Common myeloid progenitor, CD34-positive (primary cell): Measurements from ENCODE around the gene ASXL1.

ENCODE experiments used
- CTCF ChIA-PET: fragments of 350-600 bp; sonication (Branson Sonifier 250); formaldehyde crosslinking; loops from one replicate; lab custom pipeline; 2021; ENCODE audit warnings: antibody characterized with exemption; lab: Charles Lee
- POLR2A ChIA-PET: fragments of 350-600 bp; sonication (Branson Sonifier 250); formaldehyde crosslinking; loops from one replicate; lab custom pipeline; 2021; ENCODE audit warnings: antibody characterized with exemption; lab: Charles Lee
- DNase-seq, 3 donors: peaks; one replicate each; pipeline versions ENCODE4 v3.0.0 to v3.0.0-alpha.2; 2013
- H3K27ac ChIP-seq, 2 experiments: 1 replicate in 1 of 2; 2 replicates in 1 of 2; pipeline ENCODE4 v1.7.0; 2013; ENCODE audit warnings: inconsistent platforms in 2 of 2, low read length in 2 of 2, mild to moderate bottlenecking in 2 of 2, low read depth in 1 of 2, moderate library complexity in 1 of 2; ENCODE audit not compliant: severe bottlenecking in 2 of 2, insufficient read depth in 1 of 2, poor library complexity in 1 of 2
- H3K27me3 ChIP-seq, 5 experiments: replicated peaks in 2 of 5; 1 replicate in 3 of 5; 2 replicates in 2 of 5; pipeline versions ENCODE4 v1.6.1 to v1.7.0; 2013; ENCODE audit warnings: low read length in 4 of 5, mild to moderate bottlenecking in 2 of 5, moderate library complexity in 2 of 5, inconsistent platforms in 1 of 5; ENCODE audit not compliant: insufficient read depth in 5 of 5, control insufficient read depth in 4 of 5
- H3K36me3 ChIP-seq, 4 experiments: 1 replicate in 2 of 4; 2 replicates in 2 of 4; pipeline versions ENCODE4 v1.6.1 to v1.7.0; 2013; ENCODE audit warnings: low read length in 3 of 4, control low read depth in 1 of 4, mild to moderate bottlenecking in 1 of 4; ENCODE audit not compliant: control insufficient read depth in 4 of 4, insufficient read depth in 4 of 4
- H3K4me1 ChIP-seq, 4 experiments: 1 replicate in 3 of 4; 2 replicates in 1 of 4; pipeline versions ENCODE4 v1.6.1 to v1.7.1; 2013; ENCODE audit warnings: low read length in 3 of 4, mild to moderate bottlenecking in 3 of 4, control low read depth in 1 of 4, inconsistent platforms in 1 of 4, moderate library complexity in 1 of 4; ENCODE audit not compliant: control insufficient read depth in 4 of 4, insufficient read depth in 4 of 4; ENCODE audit errors: control extremely low read depth in 1 of 4
- H3K4me3 ChIP-seq, 7 experiments: 1 replicate in 4 of 7; 2 replicates in 3 of 7; pipeline versions ENCODE4 v1.5.1 to v1.7.0; 2013; ENCODE audit warnings: mild to moderate bottlenecking in 7 of 7, low read length in 6 of 7, moderate library complexity in 6 of 7, inconsistent platforms in 2 of 7, low read depth in 2 of 7, control low read depth in 1 of 7; ENCODE audit not compliant: insufficient read depth in 4 of 7, control insufficient read depth in 1 of 7; ENCODE audit errors: extremely low read depth in 1 of 7
- H3K9me3 ChIP-seq, 5 experiments: 1 replicate in 4 of 5; 2 replicates in 1 of 5; pipeline versions ENCODE4 v1.6.1 to v1.7.1; 2013; ENCODE audit warnings: low read length in 4 of 5, mild to moderate bottlenecking in 2 of 5, inconsistent platforms in 1 of 5, low read depth in 1 of 5, moderate library complexity in 1 of 5; ENCODE audit not compliant: control insufficient read depth in 4 of 5, insufficient read depth in 2 of 5; ENCODE audit errors: control extremely low read depth in 1 of 5
- WGBS: methylation state at CpG from one replicate; pipeline ENCODE4 v1.1.5; 2013; ENCODE audit not compliant: insufficient coverage; 5-methylcytosine and 5-hydroxymethylcytosine counted together

The ASXL1 gene

DNA sequence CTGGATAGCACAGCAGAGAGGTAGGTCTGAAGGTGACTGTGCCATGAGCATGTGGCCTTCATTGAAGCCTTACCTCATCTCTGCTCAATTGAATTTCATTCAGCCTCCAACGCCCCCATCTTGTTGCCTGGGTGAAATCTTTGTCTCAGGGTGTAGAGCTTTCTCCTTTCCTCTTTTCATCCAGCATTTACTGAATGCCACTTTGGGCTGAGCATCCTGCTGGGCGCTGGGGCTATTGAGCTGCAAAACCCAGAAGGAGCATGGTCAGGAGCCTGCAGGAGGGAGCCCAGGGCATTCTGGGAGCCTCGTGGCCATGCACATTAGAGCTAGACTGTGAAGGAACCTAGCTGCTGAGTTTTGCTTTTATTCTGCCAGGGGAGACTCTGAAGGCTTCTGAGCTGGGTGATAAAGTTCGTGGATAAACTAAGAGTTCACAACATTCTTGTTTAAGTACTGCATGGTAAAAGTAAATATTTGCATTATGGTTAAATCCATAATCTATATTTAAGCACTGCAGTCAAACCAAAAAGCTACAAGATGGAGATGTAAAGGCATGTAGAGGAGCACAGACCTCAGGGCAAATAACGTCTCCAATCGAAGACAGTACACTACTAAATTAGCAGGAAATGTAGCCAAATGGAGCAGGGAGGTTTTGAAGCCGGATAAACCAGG lies 13.2 kb upstream of the ASXL1 start:
- Histone ChIP-seq H3K27me3 (no peaks in the 10 kb centered on the region), H3K4me1 (no peaks in the 10 kb centered on the region), H3K27ac (no peak overlapping the region), H3K4me3 (no peak overlapping the region), H3K9me3 (no peaks in the 10 kb centered on the region), H3K36me3 (no peaks in the 10 kb centered on the region)
- ChIA-PET CTCF (interaction anchor here (0.6 to 1.8 kb wide), 6 partner anchors 8 to 15 kb away, joined by 3 to 8 read pairs (median 3); partner anchors contain the start of gene ASXL1), POLR2A (no interaction called here)
- 90% methylated on average over 5 of the region's 7 CpGs for WGBS
- no peak for DNase-seq

DNA sequence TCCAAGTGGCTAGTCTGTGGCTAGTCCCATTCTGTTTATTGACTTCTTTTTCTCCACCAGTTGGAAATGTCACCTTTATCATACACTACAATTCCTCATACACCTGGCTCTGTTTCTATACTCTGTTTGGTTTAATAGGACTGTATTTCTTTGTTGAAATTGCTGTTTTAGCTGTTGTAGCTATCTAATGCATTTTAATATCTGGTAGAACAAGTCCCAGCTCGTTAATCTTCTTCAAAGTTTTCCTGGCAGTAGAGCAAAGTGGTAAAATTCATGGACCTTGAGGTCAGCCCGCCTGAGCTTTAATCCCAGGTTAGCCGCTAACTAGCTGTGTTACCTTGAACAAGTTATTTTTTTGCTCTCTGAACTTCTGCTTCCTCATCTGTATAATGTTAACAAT lies 9.9 kb upstream of the ASXL1 start:
- no peak for DNase-seq
- Histone ChIP-seq H3K9me3 (no peaks in the 10 kb centered on the region), H3K36me3 (no peaks in the 10 kb centered on the region), H3K27ac (no peak overlapping the region), H3K27me3 (no peaks in the 10 kb centered on the region), H3K4me3 (no peak overlapping the region), H3K4me1 (no peaks in the 10 kb centered on the region)
- ChIA-PET CTCF (interaction anchor here (1.0 to 1.3 kb wide), 2 partner anchors 9 to 68 kb away, joined by 3 read pairs; no protein-coding TSS in a partner anchor), POLR2A (no interaction called here)
- WGBS = 90% methylated on average over 2 of the region's 3 CpGs

DNA sequence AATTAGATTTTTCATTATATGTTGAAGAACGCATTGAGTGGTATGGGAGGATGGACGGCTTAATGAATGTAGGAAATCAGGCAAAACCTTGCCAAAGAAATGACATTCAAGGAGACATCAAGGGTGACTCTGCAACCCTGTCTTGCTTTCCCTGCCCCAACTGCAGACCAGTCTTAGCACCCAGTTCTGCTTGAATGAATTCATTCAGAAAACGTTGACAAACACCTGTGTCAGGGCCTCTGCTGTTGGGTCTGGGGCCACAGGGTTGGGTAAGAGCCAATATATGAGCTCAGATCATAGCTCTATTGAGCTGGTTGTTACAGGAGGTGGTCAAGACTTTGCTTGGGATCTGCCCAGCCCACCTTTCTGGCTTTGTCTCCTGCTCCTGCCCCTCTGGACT lies 7.7 kb upstream of the ASXL1 start:
- Histone ChIP-seq H3K27ac (no peak overlapping the region), H3K4me1 (no peaks in the 10 kb centered on the region), H3K27me3 (no peaks in the 10 kb centered on the region), H3K4me3 (no peak overlapping the region), H3K36me3 (no peaks in the 10 kb centered on the region), H3K9me3 (no peaks in the 10 kb centered on the region)
- POLR2A ChIA-PET = no interaction called here
- no peak for DNase-seq
- WGBS = 100% methylated on average over 2 of the region's 3 CpGs
- CTCF ChIA-PET = interaction anchor here (1.2 to 1.4 kb wide), 2 partner anchors 11 to 308 kb away, joined by 4 read pairs; no protein-coding TSS in a partner anchor

DNA sequence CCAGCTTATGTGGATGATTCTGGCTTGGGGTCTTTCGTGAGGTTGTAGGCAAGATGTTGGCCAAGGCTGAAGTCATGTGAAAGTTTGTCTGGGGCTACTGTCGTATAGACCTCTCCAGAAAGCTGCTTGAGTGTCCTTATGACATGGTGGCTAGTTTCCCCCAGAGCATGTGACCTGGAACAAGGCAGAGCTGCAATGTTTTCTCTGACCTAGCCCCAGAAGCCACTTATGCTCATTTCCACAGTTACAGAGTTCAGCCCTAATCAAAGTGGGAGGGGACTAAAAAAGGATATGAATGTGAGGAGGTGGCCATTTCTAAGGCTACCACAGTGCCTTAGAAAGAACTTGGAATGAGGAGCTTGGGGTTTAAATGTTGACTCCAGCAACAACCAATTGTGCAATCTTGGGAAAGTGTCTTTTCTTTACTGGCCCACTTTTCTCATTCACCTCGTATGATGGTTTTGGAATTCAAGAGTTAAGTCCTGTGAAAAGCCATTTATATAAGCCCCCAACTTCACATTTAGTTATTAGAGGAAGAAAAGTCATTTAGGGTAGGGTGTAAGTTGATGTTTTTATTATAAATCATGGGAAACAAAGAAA lies 5.9 kb upstream of the ASXL1 start:
- Histone ChIP-seq H3K4me1 (peaks cover 8 to 13% (median 10%) of the 10 kb centered on the region in 4 experiments), H3K27ac (no peak overlapping the region), H3K4me3 (no peak overlapping the region), H3K9me3 (no peaks in the 10 kb centered on the region), H3K36me3 (no peaks in the 10 kb centered on the region), H3K27me3 (no peaks in the 10 kb centered on the region)
- POLR2A ChIA-PET = no interaction called here
- DNase-seq = no peak
- CTCF ChIA-PET = interaction anchor here (1.3 to 1.7 kb wide), 4 partner anchors 7 to 87 kb away, joined by 3 to 4 read pairs (median 3); no protein-coding TSS in a partner anchor
- WGBS = 100% methylated on average over 2 of the region's 3 CpGs

DNA sequence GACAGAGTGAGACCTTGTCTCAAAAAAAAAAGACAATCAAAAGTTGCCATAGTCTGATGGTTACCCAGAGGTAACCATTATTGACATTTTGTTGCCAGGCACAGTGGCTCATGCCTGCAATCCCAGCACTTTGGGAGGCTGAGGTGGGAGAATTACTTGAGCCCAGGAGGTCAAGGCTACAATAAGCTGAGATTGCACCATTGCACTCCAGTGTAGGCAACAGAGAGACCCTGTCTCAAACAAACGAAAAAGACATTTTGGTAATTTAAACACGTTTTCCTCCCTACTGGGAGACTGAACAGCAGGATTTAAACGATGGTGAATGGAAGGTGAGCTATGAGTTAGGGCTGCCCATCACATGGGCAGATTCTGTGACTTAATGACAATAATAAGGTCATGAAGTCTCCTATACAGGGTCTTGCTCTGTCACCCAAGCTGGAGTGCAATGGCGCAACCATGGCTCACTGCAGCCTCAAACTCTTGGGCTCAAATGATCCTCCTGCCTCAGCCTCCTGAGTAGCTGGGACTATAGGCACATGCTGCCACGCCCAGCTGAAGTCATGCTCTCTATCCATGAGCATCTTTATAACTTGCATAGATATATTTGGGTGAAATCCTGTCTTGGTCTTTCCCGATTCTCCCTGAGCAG lies 4.2 kb upstream of the ASXL1 start:
- H3K27ac ChIP-seq = no peak overlapping the region
- H3K4me1 ChIP-seq = peaks cover 12 to 17% (median 14%) of the 10 kb centered on the region in 4 experiments
- no peaks in the 10 kb centered on the region for H3K9me3 ChIP-seq
- WGBS = 92% methylated on average over 4 of the region's 6 CpGs
- POLR2A ChIA-PET = no interaction called here
- CTCF ChIA-PET = interaction anchor here (1.0 to 1.5 kb wide), 4 partner anchors 9 to 85 kb away, joined by 3 read pairs; no protein-coding TSS in a partner anchor
- no peak overlapping the region for H3K4me3 ChIP-seq
- no peaks in the 10 kb centered on the region for H3K27me3 ChIP-seq
- DNase-seq = no peak
- no peaks in the 10 kb centered on the region for H3K36me3 ChIP-seq

DNA sequence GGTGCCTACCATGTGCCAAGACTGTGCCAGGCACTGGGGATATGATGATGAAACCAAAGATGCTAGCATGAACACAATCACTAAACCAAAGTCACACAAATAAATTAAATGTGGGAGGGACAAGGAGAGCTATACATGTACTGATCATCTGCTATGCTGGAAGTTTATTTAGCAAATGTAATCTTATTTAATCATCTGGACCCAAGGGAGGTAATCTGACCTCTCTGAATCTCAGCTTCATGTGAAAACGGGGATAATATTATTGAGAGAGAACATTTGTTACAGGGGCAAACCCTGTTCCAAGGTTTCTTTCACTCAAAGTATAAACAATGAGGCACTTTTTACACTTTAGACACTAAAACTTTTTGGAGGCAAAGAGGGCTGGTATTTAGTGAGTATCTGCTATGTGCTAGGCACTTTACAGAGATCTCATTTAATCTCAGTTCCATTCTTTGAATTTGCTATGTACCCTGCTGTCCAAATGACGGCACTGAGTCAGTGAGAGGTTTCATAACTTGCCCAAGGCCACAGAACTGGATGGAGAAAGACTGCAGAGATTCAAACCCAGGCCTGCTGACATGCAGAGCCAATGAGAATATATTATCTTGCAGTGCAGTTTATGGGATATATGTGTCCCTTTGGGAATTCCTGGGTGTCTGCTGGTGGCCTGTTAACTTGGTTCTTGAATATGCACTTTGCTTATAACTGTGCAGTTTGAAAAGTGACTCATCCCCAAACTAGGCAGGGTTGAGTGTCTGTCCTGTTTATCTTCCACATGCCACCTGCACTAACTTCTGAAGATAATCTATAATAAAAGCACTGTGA lies 3.3 kb upstream of the ASXL1 start:
- no peak overlapping the region for H3K27ac ChIP-seq
- CTCF ChIA-PET = interaction anchor here (0.6 to 1.3 kb wide), 3 partner anchors 10 to 175 kb away, joined by 3 read pairs; no protein-coding TSS in a partner anchor

More for the DNA sequence above, 3.3 kb upstream of the ASXL1 start:
- Histone ChIP-seq H3K4me1 (peaks cover 13 to 25% (median 21%) of the 10 kb centered on the region in 4 experiments), H3K36me3 (no peaks in the 10 kb centered on the region), H3K27me3 (no peaks in the 10 kb centered on the region), H3K4me3 (no peak overlapping the region), H3K9me3 (no peaks in the 10 kb centered on the region)
- 100% methylated on average over 1 of the region's 2 CpGs for WGBS
- POLR2A ChIA-PET = no interaction called here
- peak in 1 of 3 donors; percentile 17 for DNase-seq
